HG03175 (cell line): Measurements from ENCODE around the gene KRTAP5-2.
"Not testable (repeated sequence)": the region's sequence is repeated elsewhere in the genome, so short reads cannot be mapped to it uniquely, and the experiment has no call there.

Experiments used
- ATAC-seq: cut with Tn5 transposase; IDR thresholded peaks from one replicate; pipeline ENCODE4 v1.9.1; 2021; ENCODE audit warnings: mild to moderate bottlenecking, moderate library complexity; ENCODE audit not compliant: unreplicated experiment

The KRTAP5-2 gene

GRCh38 chr11:1592628-1593027, 5.5 kb downstream of the KRTAP5-2 start:
- no peak for ATAC-seq

GRCh38 chr11:1589996-1590395, 8.1 kb downstream of the KRTAP5-2 start:
- ATAC-seq, result no peak

- ATAC-seq, result not testable (repeated sequence)
These were observed 8.7 kb downstream of the KRTAP5-2 start for GRCh38 chr11:1589191-1589963.

GRCh38 chr11:1586699-1587098, 11.4 kb downstream of the KRTAP5-2 start:
- no peak for ATAC-seq

GRCh38 chr11:1584661-1585370, 13.3 kb downstream of the KRTAP5-2 start, which contains the start of gene KRTAP5-1:
KRTAP5-1 (minus strand) TSS chr11:1585283; CDS start chr11:1585249, 34 bp downstream.
- ATAC-seq, result not testable (repeated sequence)

GRCh38 chr11:1582909-1583308, 15.2 kb downstream of the KRTAP5-2 start:
- ATAC-seq, result not testable (repeated sequence)

- ATAC-seq, result no peak
These were observed 16.1 kb downstream of the KRTAP5-2 start for GRCh38 chr11:1581976-1582375.

GRCh38 chr11:1576825-1577224, 21.3 kb downstream of the KRTAP5-2 start:
- no peak for ATAC-seq

- not testable (repeated sequence) for ATAC-seq
These were observed 22.3 kb downstream of the KRTAP5-2 start for GRCh38 chr11:1575756-1576155.

- ATAC-seq, result no peak
These were observed 23.2 kb downstream of the KRTAP5-2 start for GRCh38 chr11:1574933-1575242.

GRCh38 chr11:1574238-1574932, 23.7 kb downstream of the KRTAP5-2 start:
- ATAC-seq, result peak; percentile 38

GRCh38 chr11:1573903-1574237, 24.2 kb downstream of the KRTAP5-2 start:
- no peak for ATAC-seq

- no peak for ATAC-seq
These were observed 24.8 kb downstream of the KRTAP5-2 start for GRCh38 chr11:1573077-1573902.

GRCh38 chr11:1572197-1573076, 25.7 kb downstream of the KRTAP5-2 start, which contains the start of gene DUSP8:
DUSP8 (minus strand) TSS chr11:1572271; CDS start chr11:1565826, 6,445 bp downstream.
- peak; percentile 59 for ATAC-seq

GRCh38 chr11:1571760-1572196, 26.3 kb downstream of the KRTAP5-2 start:
- no peak for ATAC-seq

- ATAC-seq, result no peak
These were observed 27.0 kb downstream of the KRTAP5-2 start for GRCh38 chr11:1570896-1571759.

GRCh38 chr11:1570531-1570895, 27.6 kb downstream of the KRTAP5-2 start:
- ATAC-seq, result no peak

- no peak for ATAC-seq
These were observed 28.1 kb downstream of the KRTAP5-2 start for GRCh38 chr11:1570001-1570453.
